Stimulated activated CD8-positive, alpha-beta memory T cell treated with anti-CD3 and anti-CD28 coated beads, Interleukin-15, amount 100 ng/mL, for 48 hours (primary cell): ENCODE data around the gene MINDY1.
A peak's percentile ranks its signal among the peaks of the same experiment; 100 is the strongest.

Experiments used
- DNase-seq, 2 donors: peaks; one replicate each; pipeline ENCODE4 v3.0.0-alpha.2; 2020; ENCODE audit warnings: low read depth in 2 of 2

MINDY1 gene, protein sequence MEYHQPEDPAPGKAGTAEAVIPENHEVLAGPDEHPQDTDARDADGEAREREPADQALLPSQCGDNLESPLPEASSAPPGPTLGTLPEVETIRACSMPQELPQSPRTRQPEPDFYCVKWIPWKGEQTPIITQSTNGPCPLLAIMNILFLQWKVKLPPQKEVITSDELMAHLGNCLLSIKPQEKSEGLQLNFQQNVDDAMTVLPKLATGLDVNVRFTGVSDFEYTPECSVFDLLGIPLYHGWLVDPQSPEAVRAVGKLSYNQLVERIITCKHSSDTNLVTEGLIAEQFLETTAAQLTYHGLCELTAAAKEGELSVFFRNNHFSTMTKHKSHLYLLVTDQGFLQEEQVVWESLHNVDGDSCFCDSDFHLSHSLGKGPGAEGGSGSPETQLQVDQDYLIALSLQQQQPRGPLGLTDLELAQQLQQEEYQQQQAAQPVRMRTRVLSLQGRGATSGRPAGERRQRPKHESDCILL

DNA sequence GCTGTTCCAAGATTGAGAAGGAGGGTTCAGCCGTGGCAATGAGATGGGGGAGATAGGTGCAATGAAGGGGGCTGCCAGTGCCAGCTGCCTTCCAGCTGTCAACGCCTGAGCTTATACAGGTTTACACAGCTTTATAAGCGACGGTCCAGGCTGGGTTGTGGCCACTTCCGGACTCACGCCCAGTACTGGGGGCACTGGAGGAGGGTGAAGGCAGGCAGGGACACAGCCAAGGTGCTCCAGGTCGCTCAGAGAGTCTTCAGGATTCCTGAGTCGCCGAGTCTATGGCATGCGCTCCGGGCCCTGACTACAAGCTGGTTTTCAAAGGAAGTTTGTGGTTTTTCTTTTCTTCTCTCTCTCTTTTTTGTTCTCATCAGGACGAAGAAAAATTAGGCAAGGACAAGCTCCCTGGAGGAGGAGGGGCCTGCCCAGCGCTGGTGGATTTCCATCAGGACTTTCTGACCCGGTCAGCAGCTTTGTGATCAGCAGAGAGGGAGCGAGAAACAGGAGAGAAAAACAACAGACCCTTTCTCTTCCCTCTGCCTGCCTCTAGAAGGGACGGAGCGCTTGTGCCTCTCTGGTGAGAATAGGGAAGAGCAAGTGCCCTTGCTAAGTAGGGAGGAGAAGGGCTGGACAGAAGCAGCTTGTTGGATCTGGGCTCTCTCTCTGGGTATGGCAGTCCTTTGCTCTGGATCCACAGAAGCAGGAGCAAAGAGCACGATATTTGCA is at the start of gene MINDY1:
TSS of gene MINDY1 (minus strand) at position 576 of the 726 bp plus-strand sequence. CDS start 4,285 bp downstream, outside the sequence.
- peak in 1 of 2 donors; percentile 23 for DNase-seq

DNA sequence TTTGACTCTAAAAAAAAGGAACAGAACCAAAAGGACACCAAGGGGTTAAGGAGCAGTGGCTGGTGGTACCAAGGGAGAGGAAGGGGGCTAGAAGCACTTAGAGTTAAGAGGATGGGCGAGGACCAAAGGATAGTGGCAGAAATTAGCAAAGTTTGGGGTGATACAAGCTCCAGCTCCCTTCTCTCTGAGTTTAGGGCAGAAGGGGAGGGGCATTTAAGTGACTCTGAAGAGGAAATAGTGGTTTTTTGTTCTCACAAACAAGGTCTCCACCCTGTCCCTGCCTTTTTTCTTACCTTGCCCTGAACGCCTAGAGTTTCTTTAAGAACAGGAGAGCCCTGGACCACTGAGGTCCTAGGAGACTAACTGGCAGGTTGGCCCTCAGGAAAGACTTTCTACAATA is 49.4 kb upstream of the MINDY1 start:
- no peak for DNase-seq

DNA sequence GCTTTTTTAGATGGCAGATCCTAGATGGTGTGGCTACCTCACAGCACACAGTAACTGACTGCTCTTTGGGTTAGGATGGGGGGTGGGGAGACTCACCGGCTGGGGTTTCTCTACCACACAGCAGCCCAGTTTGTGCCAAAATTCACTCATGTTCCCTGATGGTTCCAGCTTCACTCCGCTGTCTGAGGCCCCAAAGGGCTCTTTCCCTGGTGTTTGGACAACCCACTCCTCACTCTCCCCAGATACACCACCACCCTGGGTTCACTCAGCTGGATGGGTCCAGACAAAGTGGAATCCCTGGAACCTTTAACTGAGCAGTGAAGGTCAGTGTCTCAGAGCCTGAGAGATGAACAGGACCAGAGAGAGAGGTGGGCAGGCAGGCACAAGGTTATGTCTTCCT is 48.9 kb upstream of the MINDY1 start:
- DNase-seq = no peak

DNA sequence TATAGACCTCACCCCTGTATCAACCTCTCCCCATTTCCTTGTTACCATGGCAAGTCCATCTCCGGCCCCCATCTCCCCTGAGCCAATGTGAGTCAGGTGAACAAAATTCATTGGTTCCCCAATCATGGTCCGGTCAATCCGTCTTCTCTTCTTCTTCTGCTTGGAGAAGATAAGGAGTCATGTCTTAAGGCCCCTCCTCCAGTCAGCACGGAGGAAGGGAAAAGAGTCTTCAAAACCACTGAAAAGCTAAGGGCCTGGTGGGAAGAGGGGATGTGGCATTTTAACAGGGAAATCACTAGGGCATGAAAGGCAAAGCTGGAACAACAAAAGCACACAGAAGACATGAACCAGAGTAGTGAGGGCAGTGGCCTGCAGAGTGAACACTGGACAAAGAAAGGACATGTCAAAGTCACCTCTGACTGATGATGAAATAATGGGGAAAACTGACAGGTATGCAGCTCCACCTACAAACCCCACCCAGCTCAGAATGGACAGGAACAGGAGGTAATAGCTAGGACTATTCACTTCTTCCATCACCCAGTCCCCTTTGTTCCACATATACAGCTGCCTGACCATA is 48.4 kb upstream of the MINDY1 start:
- no peak for DNase-seq

DNA sequence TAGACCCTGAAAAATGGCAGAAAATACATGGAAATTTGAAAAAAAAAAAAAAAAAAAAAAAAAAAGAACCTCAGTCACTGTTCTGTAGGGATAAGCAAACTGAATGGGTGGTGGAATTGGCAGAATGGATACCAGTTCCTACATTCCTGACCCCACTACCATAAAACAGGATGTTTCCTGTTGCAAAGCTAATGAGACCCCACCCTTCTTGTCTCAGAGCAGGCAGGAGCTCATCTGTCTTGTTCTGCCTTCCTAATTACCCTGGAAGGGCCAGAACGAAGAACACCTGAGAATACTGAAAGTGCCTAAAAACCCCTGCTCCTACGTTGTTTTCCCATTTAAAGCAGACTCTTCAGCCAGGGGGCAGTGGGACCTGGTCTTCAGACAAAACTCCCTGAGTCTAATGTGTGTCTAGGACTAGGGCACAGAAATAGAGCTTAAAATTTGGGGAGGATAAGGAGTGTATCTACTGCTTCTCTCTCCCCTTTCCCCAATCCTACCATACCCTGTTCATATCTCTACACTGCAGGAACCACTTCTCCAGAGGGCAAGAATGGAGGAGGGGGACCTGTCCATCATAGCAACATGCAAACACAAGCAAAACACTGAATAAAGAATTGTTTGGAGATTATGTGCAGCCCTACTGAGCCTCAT is 44.8 kb upstream of the MINDY1 start:
- no peak for DNase-seq

- no peak for DNase-seq
Measured at GRCh38 chr1:151050051-151050688, 43.5 kb upstream of the MINDY1 start.

DNA sequence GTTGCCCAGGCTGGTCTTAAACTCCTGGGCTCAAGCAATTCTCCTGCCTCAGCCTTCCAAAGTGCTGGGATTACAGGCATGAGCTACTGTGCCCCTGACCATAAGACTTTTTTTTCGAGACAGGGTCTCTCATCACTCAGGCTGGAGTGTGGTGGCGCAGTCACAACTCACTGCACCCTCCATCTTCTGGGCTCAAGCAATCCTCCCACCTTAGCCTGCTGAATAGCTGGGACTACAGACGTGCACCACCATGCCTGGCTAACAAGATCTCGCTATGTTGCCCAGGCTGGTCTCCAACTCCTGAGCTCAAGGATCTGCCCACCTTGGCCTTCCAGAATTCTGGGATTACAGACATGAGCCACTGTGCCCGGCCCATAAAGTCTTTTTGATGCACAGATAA is 42.8 kb upstream of the MINDY1 start:
- DNase-seq = no peak

GRCh38 chr1:151048645-151049032 is 41.9 kb upstream of the MINDY1 start:
- DNase-seq = no peak

DNA sequence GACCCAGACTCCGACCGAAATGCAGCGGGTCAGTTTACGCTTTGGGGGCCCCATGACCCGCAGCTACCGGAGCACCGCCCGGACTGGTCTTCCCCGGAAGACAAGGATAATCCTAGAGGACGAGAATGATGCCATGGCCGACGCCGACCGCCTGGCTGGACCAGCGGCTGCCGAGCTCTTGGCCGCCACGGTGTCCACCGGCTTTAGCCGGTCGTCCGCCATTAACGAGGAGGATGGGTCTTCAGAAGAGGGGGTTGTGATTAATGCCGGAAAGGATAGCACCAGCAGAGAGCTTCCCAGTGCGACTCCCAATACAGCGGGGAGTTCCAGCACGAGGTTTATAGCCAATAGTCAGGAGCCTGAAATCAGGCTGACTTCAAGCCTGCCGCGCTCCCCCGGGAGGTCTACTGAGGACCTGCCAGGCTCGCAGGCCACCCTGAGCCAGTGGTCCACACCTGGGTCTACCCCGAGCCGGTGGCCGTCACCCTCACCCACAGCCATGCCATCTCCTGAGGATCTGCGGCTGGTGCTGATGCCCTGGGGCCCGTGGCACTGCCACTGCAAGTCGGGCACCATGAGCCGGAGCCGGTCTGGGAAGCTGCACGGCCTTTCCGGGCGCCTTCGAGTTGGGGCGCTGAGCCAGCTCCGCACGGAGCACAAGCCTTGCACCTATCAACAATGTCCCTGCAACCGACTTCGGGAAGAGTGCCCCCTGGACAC is 41.4 kb upstream of the MINDY1 start:
- DNase-seq = peak; percentile 41 to 45

DNA sequence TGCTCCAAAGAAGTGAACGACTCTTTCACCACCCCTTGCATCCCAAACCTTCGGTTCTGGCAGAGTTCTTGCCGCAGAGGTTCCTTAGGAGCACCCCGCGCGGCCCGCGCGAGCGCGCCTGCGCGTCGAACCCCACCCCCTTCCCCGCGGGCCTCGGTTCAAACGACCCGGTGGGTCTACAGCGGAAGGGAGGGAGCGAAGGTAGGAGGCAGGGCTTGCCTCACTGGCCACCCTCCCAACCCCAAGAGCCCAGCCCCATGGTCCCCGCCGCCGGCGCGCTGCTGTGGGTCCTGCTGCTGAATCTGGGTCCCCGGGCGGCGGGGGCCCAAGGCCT is 40.9 kb upstream of the MINDY1 start, which contains the start of gene C1orf56:
TSS of gene C1orf56 (plus strand) at position 161 of the 334 bp plus-strand sequence. CDS start at position 258, 97 bp downstream.
- peak; percentile 52 to 55 for DNase-seq

- no peak for DNase-seq
Measured at GRCh38 chr1:151043163-151043562, 36.5 kb upstream of the MINDY1 start.

GRCh38 chr1:151039521-151039920 is 32.8 kb upstream of the MINDY1 start:
- no peak for DNase-seq

- no peak for DNase-seq
Measured at GRCh38 chr1:151037032-151037431, 30.3 kb upstream of the MINDY1 start.

- DNase-seq = no peak
Measured at GRCh38 chr1:151036356-151036755, 29.7 kb upstream of the MINDY1 start, which contains the start of gene BNIPL. Gene BNIPL (plus strand): TSS chr1:151036586. CDS start chr1:151036726, 140 bp downstream.

DNA sequence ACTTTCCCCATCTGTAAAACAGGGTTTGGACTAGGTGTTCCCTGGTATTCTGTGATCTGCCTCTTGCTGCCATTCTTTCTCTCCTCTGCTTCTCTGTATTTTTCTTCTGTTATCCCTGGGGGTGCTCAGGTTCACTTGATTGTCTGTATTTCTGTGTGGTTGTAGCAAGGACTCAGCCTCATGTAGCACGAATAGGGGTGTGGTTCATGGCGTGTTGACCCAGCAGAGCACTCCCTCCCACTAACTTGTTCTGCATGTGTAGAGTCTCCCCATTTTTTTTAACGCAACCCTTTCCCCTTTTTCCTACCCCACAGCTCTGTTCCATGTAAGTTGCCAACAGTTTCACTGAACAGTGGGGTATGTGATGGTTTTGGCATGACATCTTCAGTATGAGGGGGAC is 28.5 kb upstream of the MINDY1 start:
- DNase-seq = no peak

DNA sequence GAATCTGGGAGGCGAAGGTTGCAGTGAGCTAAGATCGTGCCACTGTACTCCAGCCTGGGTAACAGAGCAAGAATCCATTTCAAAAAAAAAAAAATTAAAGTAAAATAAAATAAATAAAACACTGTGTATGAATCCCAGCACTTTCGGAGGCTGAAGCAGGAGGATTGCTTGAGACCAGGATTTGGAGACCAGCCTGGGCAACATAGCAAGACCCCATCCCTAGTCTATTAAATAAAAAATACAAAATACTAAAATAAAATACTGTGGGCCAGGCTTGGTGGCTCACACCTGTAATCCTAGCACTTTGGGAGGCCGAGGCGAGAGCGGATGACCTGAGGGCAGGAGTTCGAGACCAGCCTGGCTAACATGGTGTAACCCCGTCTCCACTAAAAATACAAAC is 25.5 kb upstream of the MINDY1 start:
- DNase-seq = no peak

DNA sequence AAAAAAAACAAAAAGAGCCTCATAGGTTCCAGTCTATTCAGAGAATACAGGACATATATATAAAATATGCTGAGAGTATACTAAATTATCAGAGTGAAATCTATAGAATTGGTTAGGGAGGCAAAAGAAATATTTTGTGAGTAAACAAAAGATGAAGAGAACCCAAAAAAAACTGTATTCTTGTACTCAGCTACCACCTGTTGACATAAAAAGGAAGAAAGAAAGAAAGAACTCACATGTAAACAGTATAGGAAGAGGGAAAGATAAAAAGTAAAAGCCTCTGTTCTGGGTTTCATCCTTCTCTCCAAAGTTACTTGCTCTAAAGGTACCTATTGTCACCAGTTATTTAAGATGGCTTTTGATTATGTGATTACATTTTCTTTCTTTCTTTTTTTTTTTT is 19.8 kb upstream of the MINDY1 start:
- no peak for DNase-seq

DNA sequence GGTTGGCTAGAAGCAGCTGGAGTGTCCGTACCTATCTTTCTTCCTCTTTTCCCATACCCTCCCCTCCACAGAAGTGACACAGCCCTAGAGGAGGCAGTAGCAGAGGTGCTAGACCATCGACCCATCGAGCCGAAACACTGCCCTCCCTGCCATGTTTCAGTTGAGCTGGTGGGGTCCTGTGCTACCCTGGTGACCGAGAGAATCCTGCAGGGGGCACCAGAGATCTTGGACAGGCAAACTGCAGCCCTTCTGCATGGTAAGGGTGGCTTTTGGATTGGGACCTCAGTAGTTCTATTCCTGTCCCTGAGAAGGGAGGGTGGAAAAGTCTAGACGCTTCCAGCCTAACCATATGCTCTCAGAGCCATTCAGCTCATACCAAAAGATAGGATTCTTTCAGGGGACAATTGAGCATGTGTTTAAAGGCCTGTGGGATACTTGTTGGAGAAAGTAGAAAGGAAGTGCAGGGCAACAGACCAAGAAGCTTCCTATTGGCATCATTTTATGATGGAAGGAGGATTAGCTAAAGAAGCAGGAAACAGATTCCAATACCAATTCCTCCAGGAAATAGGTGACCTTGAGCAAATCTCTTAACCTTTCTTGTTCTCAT is 17.9 kb upstream of the MINDY1 start:
- DNase-seq = peak; percentile 66 to 67

GRCh38 chr1:151013518-151013917 is 6.8 kb upstream of the MINDY1 start:
- DNase-seq = no peak

GRCh38 chr1:151012684-151013471 is 6.2 kb upstream of the MINDY1 start:
- no peak for DNase-seq
